HG03108 (cell line): Measurements from ENCODE around the gene ATP6V0C.

ENCODE experiments used
- ATAC-seq: cut with Tn5 transposase; IDR thresholded peaks from one replicate; pipeline ENCODE4 v1.9.1; 2021; ENCODE audit warnings: moderate library complexity; ENCODE audit not compliant: unreplicated experiment

ATP6V0C gene

GRCh38 chr16:2508722-2509400, 4.9 kb upstream of the ATP6V0C start:
- no peak for ATAC-seq

- no peak for ATAC-seq
Measured at GRCh38 chr16:2511128-2511800, 2.5 kb upstream of the ATP6V0C start.

- no peak for ATAC-seq
Measured at GRCh38 chr16:2511996-2512734, 1.6 kb upstream of the ATP6V0C start.

DNA sequence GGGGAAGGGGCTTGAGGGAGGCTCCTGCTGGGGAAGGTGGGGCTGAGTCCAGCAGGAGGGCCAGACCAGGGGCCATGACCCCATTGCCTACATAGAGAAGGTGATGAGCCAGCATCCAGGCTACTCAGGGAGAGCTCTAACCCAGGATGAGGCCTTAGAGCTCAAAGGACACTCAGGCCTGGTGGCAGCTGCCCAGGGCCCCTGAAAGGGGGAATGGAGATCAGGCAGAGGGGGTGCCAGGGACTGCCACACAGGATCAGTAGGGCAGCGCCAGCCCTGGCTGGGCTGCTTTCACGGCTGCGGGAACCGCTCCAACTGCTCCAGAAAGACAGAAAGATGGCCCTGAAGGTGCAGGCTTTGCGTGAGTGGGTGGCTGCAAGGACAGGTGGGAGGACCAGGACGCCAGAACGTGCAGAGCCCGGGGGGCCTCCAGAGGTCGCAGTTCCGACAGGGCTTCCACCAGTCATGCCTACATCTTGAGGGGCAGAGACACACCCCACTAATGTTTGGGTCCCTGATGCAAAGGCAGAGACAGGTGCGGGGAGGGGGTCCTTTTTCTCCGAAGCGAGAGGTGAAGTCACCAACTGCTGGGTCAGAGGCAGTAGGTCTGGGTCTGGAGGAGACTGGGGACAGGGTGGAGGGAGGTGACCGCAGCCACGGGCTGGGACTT, 882 bp upstream of the ATP6V0C start:
- ATAC-seq, result no peak

GRCh38 chr16:2514333-2515179, 804 bp downstream of the ATP6V0C start:
- ATAC-seq, result no peak

DNA sequence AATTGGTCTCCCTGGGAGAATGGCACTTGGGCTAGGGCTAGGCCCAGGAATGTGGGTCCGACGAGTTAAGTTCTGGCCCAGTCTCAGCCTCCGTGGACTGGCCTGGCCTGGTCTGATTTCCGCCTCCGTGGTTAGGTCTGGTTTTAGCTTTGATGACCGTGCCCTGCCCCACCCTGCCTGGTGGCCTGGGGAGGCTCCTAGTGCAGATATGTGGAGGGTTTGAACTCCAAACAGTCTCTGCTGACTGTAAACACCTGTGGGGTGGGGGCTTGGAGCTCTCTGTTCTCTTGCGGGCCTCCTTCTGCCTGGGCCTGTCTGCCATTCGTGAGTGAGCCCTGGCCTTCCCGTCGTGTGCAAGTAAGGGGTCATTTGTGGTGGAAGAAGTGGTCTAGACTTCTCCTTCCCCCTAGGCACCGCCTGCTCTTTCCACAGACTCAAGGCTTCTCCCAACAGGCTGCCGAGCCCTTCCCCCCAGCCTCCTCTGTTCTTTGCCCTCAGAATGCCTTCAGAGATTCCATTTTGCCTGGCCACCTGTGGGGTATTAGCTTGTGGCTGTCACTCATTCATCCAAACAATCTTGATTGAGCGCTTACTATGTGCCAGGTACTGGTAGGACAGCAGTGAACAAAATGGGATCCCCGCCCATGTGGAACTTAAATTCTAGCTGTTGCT, 1.6 kb downstream of the ATP6V0C start:
- no peak for ATAC-seq

DNA sequence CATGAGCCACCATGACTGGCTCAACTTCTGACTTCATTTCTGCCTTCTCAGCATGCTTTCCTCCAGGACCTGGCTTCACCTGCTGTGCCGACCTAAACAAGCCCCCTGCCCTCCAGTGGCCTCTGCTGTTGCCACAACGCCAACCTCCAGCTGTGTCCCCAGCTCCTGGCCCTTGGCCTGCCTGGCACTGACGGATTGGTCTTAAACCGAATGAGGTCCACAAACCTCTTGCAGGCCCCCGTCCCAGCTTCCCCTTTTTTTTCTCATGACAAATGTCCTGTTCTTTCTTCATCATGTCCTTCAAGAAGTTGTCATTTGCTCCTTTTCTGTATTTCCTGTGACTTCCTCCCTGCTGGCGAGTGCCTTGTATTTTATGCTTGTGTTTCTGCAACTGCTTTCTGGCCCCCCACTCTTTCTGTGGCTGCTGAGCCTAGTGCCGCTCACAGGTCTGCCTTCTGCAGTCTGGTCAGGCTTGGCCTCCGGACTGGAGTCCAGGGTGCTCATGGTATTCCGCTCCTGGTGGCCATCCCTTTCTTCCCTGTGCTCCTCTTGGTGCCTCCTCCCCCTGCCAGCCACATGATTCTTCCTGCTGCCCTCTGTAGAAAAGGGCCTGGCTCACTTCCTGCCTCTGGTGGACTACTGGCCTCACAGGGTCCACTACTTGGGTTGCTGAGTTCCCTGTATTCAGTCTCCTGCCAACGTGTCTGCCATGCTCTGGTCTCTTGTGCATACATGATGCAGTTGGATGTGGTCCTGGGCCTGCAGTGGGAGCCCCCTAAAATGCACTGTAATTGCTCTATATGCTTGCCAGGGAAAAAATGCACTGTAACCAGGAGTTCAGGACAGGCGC, 2.9 kb downstream of the ATP6V0C start:
- ATAC-seq, result no peak

DNA sequence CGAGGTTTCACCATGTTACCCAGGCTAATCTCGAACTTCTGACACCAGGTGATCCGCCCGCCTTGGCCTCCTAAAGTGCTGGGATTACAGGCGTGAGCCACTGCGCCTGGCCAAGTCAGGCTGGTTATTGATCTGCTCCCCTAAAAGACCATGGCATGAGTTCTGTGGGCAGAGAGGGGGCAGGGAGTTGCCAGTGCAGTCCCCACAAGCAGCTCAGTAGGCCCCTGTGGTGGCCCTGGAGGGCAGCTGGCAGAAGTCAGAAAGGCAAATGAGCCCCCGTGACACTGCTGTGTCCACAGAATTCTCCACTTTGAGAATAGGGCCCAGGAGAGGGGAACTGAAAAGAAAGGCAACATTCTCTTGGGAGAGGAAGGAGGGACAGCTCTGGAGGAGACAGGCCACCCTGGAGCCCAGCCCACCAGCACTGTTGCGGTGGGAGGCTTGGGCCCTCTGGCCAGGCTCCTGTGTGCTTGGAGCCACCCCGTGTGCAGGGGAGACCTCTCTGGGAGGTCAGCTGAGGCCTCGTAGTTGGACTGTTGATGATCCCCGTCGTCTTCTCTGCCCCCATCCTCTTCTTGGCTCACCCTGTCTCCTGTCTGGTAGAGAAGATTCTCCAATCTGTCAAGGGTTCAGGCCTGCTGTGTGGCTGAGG, 4.3 kb downstream of the ATP6V0C start:
- ATAC-seq, result no peak

DNA sequence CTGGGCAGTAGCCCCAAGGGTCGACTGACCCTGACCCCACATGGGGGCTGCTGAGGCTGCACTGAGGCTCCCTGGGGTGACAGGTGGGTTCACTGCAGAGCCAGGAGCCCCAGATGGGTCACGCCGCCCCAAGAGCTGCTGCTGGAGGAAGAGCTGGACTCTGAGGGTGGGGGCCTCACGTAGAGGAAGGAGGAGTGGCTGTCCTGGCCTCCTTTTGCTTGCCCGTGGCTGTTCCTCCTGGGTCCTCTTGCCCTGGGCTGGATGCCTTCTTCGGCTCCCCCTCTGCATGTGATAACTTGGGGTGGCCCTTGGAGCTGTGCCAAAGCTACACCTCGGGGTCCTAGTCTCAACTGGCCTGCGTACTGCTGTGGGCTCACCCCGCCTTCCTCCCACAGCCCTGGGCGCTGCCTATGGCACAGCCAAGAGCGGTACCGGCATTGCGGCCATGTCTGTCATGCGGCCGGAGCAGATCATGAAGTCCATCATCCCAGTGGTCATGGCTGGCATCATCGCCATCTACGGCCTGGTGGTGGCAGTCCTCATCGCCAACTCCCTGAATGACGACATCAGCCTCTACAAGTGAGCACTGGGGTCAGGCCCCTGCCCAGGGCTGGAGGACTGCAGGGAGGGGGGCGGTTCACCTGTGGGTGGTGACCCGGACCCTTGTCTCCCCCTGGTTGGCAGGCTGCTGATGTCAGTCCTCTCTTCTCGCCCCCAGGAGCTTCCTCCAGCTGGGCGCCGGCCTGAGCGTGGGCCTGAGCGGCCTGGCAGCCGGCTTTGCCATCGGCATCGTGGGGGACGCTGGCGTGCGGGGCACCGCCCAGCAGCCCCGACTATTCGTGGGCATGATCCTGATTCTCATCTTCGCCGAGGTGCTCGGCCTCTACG, 5.3 kb downstream of the ATP6V0C start:
- ATAC-seq, result no peak

- no peak for ATAC-seq
Measured at GRCh38 chr16:2519711-2520080, 5.9 kb downstream of the ATP6V0C start.

GRCh38 chr16:2520097-2520783, 6.5 kb downstream of the ATP6V0C start, which contains the start of gene AMDHD2:
Gene AMDHD2 (plus strand): TSS chr16:2520371. CDS start chr16:2520459, 88 bp downstream.
- no peak for ATAC-seq

GRCh38 chr16:2520784-2521531, 7.2 kb downstream of the ATP6V0C start:
- no peak for ATAC-seq

GRCh38 chr16:2523801-2524231, 10.1 kb downstream of the ATP6V0C start:
- ATAC-seq, result no peak

GRCh38 chr16:2524339-2524938, 10.7 kb downstream of the ATP6V0C start:
- ATAC-seq, result no peak

GRCh38 chr16:2526135-2526534, 12.4 kb downstream of the ATP6V0C start:
- no peak for ATAC-seq
